Measurements from ENCODE around the gene MATN4.

MATN4 gene

DNA sequence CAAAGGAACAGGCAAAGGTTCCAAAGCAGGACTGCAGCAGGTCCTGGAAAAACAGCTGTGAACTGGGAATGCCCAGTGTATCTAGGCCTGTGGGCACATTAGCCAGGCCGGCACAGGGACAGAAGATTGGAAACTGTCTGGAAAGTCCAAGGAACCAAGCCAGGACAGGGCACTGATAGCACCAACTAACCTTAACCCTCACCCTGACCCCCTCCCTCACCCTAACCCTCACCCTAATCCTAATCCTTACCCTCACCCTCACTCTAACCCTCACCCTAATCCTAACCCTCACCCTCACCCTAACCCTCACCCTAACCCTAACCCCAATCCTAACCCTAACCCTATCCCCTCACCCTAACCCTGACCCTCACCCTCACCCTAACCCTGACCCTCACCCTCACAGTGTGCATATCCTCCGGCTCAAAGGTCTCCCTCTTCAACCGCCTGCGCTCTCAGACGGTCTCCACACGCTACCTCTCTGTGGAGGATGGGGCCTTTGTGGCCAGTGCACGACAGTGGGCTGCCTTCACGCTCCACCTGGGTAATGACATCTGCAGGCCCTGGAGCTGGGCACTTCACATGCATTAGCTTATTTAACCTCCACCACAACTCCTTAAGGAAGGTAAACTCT is 5.1 kb upstream of the MATN4 start:
- DNase-seq, result no peak

DNA sequence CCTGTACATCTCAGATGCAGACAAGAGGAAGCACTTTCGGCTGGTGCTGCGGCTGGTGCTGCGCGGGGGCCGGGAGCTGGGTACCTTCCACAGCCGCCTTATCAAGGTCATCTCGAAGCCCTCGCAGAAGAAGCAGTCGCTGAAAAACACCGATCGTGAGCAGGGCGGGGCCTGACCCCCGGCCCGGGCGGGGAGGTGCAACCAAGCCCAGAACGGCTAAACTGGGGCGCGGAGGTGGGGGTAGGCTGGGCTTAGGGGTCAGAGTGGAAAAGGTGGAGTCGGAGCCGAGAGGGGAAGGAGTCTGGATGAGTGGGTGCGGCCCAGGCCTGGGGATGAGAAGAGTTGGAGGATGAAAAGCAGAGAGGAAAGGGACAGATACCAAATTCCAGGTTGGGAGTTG is 4.1 kb upstream of the MATN4 start:
- no peak for DNase-seq

DNA sequence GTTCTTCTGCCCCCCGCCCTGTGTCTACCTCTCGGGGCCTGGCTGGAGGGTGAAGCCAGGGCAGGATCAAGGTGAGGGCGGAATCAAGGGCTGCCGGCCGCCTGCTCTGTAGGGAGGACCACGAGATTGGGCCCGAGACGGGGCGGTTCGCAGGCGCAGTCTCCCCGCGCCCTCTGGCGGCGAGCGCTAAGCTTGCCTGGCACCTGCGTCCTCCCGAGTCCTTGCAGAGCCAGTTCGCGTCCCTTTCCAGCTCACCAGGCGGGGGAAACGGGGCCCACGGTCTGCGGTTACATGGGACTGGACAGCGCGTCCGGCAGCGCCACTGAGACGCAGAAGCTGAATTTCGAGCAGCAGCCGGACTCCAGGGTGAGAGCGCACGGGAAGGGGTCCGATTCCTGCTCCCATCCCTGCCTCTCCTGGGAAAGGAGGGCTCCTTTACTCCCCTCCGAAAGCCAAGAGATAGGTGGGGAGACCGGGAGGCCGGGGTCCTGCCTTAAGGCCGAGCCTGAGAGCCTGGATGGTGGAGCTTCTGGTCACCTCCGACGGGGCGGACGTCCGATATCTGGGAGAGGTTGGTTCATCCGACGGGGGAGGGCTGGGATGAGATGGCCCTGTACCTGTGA is 3.6 kb upstream of the MATN4 start:
- peak; percentile 78 for DNase-seq

DNA sequence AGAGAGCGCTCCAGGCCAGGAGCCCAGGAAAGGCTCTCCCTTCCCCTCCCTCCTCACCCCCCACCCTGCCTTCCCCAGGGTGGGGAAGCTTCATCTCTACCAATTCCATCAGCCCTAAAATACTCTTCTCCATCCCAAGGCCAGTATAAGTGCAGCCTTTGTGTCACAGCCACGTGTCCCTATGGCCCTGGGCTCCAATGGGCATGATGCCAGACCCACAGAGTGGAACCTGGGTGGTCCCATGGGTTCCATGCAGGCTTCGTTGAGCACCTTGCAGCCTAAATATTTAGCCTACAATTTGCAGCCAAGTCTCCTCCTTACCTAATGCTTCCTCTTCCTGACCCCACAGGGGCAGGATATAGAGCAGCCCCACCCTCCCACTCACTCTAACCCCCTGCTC is 976 bp upstream of the MATN4 start:
- DNase-seq, result no peak

DNA sequence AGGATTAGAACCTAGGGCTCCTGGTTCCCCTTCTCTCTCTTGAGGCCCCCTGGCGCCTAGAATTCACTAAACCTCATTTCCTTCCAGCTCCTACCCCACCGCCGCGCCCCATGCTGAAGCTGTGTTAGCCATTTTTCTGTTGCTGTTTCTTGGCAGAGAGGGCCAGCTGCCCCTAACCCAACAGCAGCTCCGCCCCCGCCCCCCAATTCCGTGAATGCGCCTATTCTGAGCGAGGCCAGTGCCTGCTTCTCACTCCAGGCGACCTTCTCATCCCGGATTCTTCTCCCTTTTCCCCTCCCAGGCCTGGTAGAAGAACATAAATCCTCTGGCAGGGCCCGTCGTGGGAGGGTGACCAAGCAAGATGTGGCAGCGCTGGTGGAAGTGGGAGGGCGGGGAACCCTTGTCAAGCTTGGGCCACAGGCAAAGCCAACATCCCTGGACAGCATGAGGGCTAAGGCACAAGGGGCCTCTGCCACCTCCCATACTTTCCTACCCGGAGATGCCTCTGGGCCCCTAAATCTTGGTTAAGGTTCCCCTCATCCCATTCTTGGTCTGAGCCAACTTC is 941 bp downstream of the MATN4 start:
- DNase-seq, result no peak

DNA sequence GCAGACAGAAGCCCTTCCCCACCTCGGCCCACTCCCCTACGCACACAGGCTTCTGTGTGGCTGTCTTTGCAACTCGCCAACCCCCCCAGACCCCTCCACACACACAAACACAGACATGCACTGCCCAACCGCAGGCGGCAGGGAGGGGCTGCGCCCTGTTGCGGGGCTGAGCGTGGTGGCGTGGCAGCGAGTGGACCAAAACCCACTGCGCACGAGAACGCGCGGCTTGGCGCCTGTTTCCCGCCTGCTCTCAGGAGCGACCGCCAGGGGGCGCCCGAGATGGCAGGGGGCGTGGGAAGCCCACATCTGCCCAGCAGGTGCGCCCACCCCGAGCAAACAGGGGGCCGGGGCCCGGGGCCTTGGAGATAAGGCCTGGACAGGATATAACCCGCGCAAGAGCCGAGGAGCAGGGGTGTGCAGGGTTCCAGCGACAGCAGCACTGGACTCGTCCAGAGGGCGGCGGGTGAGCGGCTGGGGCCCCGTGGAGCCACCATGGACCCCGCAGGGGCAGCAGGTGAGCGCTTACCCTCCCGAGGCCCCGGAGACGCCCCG is 1.6 kb downstream of the MATN4 start, which contains the start of gene RBPJL:
Gene RBPJL (plus strand): TSS at position 410 of the 552 bp plus-strand sequence. CDS start 83 bp downstream, at position 493.
- DNase-seq, result peak; percentile 23

DNA sequence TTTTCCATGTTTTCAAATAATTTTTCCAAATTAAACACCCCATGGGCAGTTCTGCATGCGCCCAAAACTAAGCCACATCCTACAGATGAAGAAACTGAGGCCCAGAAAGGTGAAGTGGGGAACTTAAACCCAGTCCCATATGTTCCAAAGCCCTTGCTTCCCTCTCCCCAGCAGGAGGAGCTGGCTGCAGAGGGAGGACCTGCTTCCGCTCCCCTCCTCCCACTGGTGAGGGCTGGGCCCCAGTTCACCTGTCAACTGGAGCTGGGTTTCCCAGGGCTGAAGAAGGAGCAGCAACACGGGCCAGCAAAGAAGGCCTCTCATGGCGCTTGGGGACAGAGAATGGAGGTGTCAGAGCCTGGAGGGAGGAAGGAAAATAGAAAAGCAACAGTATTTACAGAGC is 2.8 kb downstream of the MATN4 start:
- no peak for DNase-seq

DNA sequence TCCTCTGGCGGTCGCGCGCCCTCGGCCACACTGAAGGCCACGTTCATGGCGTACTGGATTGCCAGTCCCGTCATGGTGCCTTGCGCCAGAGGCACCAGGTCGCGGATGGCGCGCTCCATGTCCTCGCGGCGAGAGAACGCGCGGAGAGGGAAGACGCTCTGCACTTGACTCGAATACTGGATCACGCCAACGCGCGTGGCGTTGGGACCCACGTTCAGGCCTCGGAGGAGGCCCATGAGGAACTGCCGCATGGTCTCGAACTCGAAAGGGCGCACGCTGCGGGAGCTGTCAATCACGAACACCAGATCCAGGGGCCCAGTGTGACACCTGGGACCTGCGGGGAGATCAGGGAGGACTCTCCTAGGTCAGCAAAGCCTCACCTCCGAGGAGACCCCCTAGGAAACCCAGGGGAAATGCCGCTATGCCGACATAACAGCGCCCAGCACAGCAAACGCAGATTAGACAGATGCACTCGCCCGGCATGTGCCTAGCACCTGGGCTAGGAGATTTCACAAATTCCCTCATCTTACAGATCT is 3.6 kb downstream of the MATN4 start:
- DNase-seq, result no peak

DNA sequence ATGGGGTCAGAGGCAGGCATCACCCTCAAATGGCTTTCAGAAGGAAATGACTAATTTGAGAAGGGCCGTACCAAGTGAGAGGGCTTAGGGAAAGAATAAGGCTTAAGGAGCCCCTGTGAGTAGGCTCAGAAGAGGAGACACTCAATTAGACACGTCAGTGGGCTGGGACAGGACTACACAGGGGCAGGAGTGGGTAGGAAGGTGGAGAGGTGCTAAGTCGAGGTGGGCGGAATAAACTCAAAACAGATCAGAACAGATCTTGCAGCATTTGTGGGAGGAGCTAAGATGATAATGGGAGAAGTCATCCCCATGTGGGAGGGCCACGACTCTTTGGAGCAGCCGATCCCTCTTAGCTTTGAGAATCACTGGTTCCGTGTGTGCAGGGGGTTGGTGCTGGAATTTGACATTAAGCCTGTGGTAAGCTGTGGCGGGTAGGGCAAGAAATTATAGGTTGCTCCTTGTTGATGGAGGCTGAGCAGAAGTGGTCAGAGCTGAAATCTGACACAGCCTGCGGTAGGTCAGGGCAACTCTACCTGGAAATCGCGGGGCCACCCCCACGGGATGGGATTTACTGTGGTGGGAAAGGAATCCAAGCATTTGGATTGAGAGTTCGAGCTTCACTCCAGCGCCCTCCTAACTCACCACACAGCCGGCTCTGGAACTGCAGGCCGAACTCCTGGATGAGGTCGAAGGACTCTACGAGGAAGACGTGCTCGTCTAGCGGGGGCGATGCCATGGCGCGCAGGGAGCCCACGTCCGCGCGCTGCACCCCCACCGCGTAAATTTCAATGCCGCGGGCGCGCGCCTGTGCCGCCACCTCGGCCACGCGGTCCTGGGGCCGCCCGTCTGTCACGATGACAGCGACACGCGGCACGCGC is 4.3 kb downstream of the MATN4 start:
- no peak for DNase-seq

DNA sequence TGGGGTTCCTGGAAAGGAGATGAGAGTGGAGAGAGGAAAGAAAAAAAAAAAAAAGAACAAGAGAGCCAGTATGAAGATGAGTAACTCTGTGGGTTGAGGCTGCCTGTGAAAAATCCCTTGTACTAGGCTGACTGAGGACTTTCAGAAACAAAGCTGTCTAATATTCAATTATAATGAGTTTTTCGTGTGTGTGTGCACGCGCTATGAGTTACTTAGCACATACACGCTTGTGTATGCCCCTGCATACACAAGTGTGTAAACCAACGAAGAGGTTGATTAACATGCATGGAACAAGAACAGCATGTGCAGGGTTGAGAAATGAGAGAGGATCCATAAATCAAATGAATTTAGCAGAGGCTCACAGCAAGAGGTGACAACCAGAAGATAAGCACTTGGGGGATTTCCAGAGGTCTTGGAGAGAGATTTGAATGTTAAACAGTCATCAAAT is 6.3 kb downstream of the MATN4 start:
- DNase-seq, result no peak

DNA sequence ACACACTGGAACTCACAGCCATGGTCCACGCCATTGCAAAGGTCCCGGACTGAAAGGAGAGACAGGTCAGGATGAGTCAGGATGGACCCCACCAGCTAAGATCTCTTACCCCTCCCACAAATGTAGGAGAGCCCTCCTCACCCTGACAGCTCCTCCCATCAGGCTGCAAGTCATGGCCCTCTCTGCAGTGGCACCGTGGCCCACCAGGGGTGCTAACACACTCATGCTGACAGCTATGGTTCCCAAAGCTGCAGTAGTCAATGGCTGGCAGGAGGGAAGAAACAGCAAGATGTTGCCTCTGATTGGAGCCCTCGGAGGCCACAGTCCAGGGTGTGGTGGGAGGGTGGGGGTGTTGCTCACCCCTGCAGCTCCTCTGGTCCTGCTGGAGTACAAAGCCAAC is 7.1 kb downstream of the MATN4 start:
- peak; percentile 57 for DNase-seq

DNA sequence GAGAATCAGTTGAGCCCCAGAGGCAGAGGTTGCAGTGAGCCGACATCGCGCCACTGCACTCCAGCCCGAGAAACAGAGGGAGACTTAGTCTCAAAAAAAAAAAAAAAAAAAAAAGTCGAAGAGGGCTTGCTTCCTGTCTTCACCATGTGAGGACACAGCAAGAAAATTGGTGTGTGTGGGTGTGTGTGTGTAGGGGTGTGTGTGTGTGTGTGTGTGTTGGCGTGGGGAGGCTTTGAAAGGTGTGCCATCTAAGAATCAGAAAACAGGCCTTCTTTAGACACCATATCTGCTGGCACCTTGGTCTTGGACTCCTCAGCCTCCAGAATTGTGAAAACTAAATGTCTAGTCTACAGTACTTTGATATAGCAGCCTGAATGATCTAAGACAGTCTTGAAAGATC is 8.3 kb downstream of the MATN4 start:
- DNase-seq, result no peak

DNA sequence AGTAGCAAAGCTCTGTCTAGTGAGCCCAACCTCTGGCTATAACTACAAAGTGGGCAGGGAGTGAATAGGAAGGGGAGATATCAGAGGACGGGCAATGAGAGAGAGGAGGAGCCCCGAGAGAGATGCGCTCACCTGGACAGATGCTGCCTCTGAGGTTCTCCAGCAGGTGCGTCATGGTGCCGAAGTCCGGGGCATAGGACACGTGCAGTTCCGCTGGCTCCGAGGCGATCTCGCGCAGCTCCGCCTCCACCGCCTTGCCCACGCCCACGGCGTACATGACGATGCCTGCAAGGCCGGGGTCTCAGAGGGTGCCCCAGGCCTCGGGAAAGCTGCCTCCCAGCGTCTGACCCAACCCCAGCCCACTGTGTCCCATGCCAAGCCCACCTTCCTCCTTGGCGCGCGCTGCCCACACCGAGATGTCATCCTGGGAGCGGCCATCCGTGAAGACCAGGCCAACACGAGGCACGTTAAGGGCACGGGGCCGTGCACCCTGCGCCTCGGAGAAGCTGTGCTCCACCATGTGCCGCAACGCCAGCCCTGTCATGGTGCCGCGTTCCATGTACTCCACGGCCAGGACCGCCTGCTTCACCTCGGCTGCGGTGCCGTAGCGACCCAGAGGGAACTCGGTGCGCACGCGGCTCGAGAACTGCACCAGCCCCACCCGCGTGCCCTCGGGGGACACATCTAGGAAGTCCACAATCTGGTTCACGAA is 10.2 kb downstream of the MATN4 start:
- DNase-seq, result no peak

DNA sequence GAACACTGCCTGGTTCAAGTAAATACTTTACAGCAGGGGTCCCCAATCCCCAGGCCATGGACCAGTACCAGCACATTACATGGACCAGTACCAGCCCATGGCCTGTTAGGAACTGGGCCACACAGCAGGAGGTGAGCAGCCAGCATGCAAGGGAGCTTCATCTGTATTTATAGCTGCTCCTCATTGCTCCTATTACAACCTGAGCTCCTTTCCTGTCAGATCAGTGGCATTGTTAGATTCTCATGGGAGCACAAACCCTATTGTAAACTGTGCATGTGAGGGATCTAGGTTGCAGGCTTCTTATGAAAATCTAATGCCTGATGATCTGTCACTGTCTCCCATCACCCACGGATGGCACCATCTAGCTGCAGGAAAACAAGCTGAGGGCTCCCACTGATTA is 13.4 kb downstream of the MATN4 start:
- DNase-seq, result no peak

DNA sequence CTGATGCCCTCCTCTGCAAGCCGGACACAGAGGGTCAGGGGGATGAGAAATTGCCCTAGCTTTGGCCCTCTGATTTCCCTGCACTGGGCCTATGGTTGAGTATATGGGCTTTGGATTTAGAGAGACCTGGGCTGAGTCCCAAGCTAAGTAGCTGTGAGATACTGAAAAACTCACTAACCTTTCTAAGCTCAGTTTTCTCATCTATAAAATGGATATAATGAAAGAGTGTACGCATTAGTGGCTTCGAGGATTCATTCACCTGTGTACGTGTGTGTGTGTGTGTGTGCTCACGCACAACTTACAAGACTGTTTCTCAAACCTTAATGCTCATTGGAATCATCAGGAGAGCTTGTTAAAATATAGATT is 14.1 kb downstream of the MATN4 start:
- no peak for DNase-seq

DNA sequence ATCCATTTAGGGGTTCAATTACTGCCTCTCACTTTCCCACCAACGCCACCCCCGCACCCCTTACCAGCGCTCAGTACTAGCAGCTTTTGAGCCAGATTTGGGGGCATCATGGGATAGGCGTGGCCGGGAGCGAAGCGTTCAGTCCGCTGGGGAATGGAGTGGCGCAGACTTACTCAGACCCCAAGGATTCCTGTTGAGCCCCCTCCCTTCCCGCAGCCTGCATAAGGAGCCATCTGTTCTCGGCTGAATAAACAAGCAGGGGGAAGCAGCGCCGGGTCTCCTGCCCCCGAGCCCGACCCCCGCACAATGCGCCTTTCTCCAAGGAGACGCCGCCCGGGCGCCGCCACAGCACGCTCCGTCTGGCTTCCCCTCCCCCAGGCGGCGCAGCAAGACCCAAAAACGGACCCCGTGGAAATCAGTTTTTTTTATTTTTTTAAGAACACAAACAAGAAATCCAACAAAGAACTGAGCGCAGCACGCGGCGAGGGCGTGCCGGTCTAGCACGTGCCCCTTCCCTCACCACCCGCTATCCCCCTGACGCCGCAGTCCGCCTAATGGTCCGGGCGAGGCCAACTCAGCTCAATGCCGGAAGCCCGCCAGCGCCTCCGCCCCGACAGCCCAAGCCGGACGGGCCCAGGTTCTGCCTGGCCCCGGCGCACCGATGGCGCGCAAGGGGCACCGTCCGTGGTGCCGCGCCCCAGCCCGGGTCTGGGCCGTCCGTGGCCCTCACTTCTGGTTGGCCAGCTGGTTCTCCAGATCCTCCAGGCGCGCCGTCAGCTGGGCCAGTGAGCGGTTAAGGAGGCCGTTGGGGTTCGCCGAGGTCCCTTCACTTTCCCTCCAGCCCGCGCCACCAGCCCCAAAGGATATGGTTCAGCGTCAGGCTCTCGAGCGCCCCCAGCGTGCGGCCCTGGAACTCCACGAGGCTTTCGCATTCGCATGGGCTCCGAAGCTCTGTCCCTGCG is 14.8 kb downstream of the MATN4 start:
- peak; percentile 81 for DNase-seq

DNA sequence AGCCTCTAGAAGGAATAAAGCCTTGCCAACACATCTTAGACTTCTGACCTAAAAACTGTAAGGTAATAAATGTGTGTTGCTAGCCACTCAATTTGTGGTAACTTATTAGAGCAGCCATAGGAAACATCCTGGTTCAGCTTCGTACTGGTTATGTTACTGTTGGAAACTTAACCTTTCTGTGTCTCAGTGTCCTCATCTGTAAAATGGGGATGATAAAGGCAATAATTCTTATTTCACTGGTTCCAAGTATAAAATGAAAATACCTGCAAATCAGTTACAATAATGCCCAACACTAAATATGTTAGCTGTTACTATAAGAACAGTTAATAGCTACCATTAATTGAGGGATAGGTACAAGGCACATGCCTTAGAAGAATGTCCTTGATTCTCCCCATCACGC is 15.8 kb downstream of the MATN4 start:
- no peak for DNase-seq

DNA sequence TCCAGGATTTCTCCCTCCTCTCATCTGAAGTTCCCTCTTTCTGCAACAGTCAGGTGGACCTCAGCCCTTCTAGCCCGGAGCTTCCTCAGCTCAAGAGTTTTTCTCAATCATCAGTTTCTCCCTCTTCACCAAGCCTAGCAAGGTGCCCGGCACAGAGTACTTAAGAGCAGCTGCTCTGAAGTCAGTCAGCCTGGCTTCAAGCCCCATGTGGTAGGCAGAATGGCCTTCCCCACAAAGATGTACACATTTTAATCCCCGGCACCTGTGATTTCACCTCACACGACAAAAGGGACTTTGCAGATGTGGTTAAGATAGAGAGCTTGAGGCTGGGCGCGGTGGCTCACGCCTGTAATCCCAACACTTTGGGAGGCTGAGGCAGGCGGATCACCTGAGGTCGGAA is 16.6 kb downstream of the MATN4 start:
- no peak for DNase-seq

DNA sequence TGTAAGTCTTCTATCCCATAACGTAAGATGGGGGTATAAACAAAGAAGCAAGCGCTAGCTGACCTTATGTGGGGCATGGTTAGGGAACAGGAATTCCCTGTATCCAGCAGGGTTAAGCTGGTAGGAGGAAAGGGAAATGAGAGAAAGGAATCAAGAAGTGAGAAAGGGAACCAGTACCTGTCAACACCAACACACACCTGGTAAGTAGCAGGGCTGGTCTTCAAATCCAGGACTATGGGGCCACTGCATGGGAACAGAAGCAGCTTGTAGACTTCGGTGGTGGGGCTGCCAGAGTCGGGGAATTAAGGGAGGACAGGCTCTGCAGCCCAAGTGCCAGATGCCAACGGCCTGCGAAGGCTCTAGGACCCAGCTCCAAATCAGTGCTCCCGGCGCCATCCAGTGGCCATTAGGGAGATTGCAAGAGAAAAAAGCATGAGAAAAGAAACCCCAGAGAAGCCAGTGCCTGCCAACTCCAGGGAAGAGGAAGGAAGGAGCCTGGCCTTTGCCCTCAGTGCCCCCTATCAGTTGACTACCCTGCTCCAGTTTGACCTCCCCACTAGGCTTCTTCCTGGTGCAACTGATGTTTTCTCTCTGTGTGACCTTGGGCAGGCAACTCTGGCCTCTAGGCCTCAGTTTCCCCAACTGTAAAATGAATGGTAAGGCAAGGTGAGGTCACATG is 17.3 kb downstream of the MATN4 start:
- peak; percentile 76 for DNase-seq

DNA sequence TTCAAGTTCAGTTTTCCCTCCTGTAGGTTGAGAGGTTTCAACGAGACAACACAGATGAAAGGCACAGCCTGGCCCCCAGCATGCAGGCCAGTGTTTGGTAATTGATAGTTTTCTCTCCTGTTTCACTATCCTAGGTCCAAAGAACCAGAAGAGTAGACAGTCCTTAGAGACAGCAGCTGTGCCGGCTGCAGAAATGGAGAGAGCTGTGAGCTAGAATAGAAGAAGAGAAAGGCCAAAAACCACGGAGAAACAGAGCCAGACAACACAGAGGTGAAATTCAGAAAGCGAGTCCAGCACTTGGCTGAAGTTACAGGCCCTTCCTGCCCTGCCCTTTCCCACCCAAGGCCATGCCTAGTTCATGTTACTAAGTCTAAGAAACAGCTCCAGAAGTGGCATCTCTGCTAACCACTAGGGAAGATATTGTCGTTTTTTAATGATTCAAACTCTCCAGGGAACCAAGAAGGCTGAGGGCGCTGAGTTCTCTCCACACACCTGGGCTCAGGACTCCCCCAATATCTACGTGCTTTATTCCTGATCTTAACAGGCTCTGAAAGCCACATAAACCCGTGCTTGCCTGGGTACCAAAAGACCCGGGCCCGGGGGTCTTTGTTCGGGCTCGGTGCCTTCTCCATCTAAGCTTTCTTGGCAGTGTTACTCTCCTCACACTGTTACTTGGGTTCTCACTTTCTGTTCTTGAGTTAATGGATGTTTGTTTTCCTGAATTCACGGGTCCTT is 18.0 kb downstream of the MATN4 start:
- no peak for DNase-seq
